Type B pancreatic cell (in vitro differentiated cells): ENCODE measurements around the gene CTSS. TPM values are rescaled to one million over a fixed set of nuclear protein-coding genes. Genes with fewer than 3 reads are reported as not detected.
"Not testable (repeated sequence)": the region's sequence is repeated elsewhere in the genome, so short reads cannot be mapped to it uniquely, and the experiment has no call there.

Source experiments
- DNase-seq: peaks from one replicate; pipeline ENCODE4 v3.0.0; 2021; ENCODE audit warnings: mixed read lengths; ENCODE audit not compliant: unreplicated experiment; ENCODE audit errors: extremely low spot score
- H3K27ac Mint-ChIP-seq: 2 replicates; pipeline ENCODE4 v1.8.0; 2021; ENCODE audit warnings: mild to moderate bottlenecking, mixed read lengths
- H3K27me3 Mint-ChIP-seq: 2 replicates; pipeline ENCODE4 v1.8.0; 2021; ENCODE audit warnings: mixed read lengths
- H3K36me3 Mint-ChIP-seq: 2 replicates; pipeline ENCODE4 v1.8.0; 2021; ENCODE audit warnings: mixed read lengths
- H3K4me1 Mint-ChIP-seq: one replicate; pipeline ENCODE4 v1.8.0; 2021; ENCODE audit warnings: mixed read lengths; ENCODE audit not compliant: unreplicated experiment
- H3K4me3 Mint-ChIP-seq: 2 replicates; pipeline ENCODE4 v1.8.0; 2021; ENCODE audit warnings: mild to moderate bottlenecking, mixed read lengths
- H3K9me3 Mint-ChIP-seq: 2 replicates; pipeline ENCODE4 v1.8.0; 2021; ENCODE audit warnings: mixed read lengths
- total RNA-seq: library from RNA; stranded (reverse); gene quantifications from 2 replicates; pipeline ENCODE4 v1.2.1, GENCODE V29; 2021; ENCODE audit warnings: low replicate concordance
- TF ChIP-seq, protein P1 (sequence below): fragments of 200-600 bp; sonication (generic); conservative IDR thresholded peaks from 2 replicates; pipeline ENCODE4 v1.5.0; 2021; ENCODE audit warnings: antibody characterized with exemption, mild to moderate bottlenecking

Gene CTSS
- total RNA-seq, 1 donor from 2014 or later, result 7.7 TPM

DNA sequence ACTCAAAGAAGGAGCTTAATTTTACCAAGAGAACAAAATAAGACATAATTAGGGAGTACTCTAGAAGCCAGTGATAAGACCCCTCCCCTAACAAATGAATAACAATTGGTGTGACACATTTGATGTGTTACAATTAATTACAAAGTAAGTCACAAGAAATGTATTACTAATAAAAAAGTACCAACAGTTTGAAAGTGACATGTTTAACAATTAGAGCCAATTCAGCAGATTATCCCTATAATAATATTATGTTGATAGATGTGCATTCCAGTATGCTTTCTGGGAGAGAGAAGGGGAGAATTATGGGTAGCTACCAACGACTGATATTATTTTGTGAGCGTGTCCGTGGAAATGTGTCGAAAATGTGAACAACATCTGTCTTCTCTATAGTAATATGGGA is 23.4 kb upstream of the CTSS start:
- Mint-ChIP-seq H3K9me3 (peaks cover 5% of the 10 kb centered on the region), H3K4me3 (no peak overlapping the region), H3K4me1 (peaks cover 5% of the 10 kb centered on the region), H3K27ac (no peak overlapping the region), H3K27me3 (no peaks in the 10 kb centered on the region), H3K36me3 (peaks cover 3% of the 10 kb centered on the region)
- TF ChIP-seq, protein P1, sequence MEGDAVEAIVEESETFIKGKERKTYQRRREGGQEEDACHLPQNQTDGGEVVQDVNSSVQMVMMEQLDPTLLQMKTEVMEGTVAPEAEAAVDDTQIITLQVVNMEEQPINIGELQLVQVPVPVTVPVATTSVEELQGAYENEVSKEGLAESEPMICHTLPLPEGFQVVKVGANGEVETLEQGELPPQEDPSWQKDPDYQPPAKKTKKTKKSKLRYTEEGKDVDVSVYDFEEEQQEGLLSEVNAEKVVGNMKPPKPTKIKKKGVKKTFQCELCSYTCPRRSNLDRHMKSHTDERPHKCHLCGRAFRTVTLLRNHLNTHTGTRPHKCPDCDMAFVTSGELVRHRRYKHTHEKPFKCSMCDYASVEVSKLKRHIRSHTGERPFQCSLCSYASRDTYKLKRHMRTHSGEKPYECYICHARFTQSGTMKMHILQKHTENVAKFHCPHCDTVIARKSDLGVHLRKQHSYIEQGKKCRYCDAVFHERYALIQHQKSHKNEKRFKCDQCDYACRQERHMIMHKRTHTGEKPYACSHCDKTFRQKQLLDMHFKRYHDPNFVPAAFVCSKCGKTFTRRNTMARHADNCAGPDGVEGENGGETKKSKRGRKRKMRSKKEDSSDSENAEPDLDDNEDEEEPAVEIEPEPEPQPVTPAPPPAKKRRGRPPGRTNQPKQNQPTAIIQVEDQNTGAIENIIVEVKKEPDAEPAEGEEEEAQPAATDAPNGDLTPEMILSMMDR, result no peak
- DNase-seq, result no peak

DNA sequence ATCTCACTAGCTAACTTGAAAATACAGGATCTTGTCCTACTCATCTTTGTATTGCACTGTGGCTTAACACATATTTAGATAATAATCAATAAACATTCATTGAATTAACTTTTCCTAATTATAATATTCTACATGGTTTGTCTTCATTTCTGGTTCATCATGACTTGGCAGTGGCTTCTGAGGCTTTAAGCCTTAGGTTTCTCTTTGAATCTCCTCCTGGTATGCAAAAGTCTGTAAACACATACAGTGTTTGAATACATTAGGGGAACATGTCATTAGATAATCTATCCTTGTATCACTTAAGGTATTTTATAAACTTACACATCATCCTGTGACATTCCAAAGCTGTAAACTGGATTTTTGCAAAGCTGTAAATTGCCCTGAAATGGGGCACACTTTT is 21.9 kb upstream of the CTSS start:
- TF ChIP-seq, protein P1, result no peak
- Mint-ChIP-seq H3K27me3 (no peaks in the 10 kb centered on the region), H3K36me3 (no peaks in the 10 kb centered on the region), H3K27ac (no peak overlapping the region), H3K4me1 (peaks cover 5% of the 10 kb centered on the region), H3K4me3 (no peak overlapping the region), H3K9me3 (peaks cover 5% of the 10 kb centered on the region)
- DNase-seq, result no peak

DNA sequence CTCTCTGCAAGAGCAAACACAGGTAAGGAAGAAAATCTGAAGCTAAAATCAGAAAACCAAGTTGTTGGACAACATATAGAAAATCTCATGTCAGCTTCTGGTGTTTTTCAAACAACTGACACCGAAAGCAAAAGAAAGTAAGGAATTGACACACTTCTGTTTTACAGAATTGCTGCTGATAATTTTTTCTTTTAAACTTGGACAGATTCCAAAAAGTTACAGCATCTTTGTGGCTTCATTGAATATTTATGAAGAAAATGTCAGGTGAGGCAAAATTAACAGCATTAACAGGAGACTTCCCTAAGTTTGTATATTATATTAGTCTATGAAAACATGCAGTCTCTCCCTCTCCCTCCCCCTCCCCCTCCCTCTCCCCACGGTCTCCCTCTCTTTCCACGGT is 14.9 kb upstream of the CTSS start:
- H3K36me3 Mint-ChIP-seq, result no peaks in the 10 kb centered on the region
- H3K4me1 Mint-ChIP-seq, result no peaks in the 10 kb centered on the region
- peaks cover 6% of the 10 kb centered on the region for H3K9me3 Mint-ChIP-seq
- no peak for DNase-seq
- no peak overlapping the region for H3K4me3 Mint-ChIP-seq
- H3K27ac Mint-ChIP-seq, result no peak overlapping the region
- TF ChIP-seq, protein P1, result no peak
- H3K27me3 Mint-ChIP-seq, result no peaks in the 10 kb centered on the region

DNA sequence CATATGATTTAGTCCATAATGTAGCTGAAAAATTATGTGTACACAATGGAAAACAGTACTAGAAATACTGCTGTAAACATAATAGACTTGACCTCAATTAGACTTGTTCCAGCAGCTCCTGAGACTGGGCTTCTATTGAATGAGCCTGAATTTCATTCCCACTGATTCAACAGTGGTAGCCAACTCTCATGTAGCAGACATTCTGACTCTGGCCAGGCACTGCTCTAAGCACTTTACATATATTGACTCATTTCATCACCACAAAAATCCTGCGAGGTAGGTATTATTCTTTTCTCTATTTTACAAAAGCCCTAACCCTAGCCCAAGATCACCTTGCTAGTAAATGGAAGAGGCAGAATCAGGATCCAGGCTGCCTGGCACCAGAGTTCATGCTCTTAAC is 12.8 kb upstream of the CTSS start:
- TF ChIP-seq, protein P1, result no peak
- Mint-ChIP-seq H3K9me3 (peaks cover 6% of the 10 kb centered on the region), H3K4me3 (no peak overlapping the region), H3K27ac (no peak overlapping the region), H3K36me3 (no peaks in the 10 kb centered on the region), H3K4me1 (no peaks in the 10 kb centered on the region), H3K27me3 (no peaks in the 10 kb centered on the region)
- no peak for DNase-seq

DNA sequence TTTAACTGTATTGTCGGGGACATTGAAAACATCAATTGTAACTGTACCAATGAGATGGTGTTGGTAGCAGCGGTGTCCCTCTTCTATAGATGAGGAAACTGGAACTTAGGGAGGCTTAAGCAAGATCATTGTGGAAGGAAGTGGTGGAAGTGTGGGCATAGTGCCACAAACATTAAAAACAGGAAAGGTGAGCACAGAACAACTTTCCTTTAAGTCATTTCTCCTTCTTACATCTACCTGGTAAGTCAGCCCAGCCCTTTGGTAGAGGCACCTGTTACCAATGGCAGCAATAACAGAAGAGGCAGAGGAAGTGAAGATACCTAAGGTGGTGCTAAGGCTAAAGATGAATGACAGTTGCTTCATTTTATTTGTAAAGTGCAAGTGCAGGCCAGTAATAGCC is 12.0 kb upstream of the CTSS start:
- Mint-ChIP-seq H3K9me3 (peaks cover 6% of the 10 kb centered on the region), H3K27ac (no peak overlapping the region), H3K4me1 (no peaks in the 10 kb centered on the region), H3K36me3 (no peaks in the 10 kb centered on the region), H3K27me3 (no peaks in the 10 kb centered on the region), H3K4me3 (no peak overlapping the region)
- TF ChIP-seq, protein P1, result no peak
- DNase-seq, result no peak

DNA sequence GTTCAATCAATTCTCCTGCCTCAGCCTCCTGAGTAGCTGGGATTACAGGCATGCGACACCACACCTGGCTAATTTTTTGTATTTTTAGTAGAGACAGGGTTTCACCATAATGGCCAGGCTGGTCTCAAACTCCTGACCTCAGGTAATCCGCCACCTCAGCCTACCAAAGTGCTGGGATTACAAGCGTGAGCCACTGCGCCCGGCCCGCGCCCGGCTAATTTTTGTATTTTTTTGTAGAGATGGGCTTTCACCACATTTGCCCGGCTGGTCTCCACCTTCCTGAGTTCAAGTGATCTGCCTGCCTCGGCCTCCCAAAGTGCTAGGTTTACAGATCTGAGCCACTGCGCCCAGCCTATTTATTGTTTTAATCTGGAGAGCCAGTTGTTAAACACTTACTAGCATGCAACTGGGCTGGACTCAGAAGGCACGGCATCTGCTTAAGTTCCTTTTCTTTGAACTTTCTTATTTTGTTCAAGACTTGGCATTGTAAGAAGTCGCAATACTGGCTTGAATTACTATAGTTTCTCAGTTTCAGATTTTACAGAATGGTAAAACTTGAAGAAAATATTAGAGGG is 10.4 kb upstream of the CTSS start:
- not testable (repeated sequence) for H3K36me3 Mint-ChIP-seq, H3K27ac Mint-ChIP-seq, DNase-seq, H3K4me3 Mint-ChIP-seq, H3K9me3 Mint-ChIP-seq, H3K27me3 Mint-ChIP-seq
- H3K4me1 Mint-ChIP-seq, result peaks cover 11% of the 10 kb centered on the region
